ENCODE results near the gene ZC3HAV1.
A peak's percentile ranks its signal among the peaks of the same experiment; 100 is the strongest.
"Not testable (repeated sequence)": the region's sequence is repeated elsewhere in the genome, so short reads cannot be mapped to it uniquely, and the experiment has no call there.

Gene ZC3HAV1

GRCh38 chr7:139109188-139109982, at the start of gene ZC3HAV1:
ZC3HAV1 (minus strand) TSS chr7:139109720; CDS start chr7:139109331, 389 bp downstream.
- DNase-seq = peak; percentile 98

- no peak for DNase-seq
Observed at GRCh38 chr7:139153832-139154231, 44.3 kb upstream of the ZC3HAV1 start.

GRCh38 chr7:139152149-139152548, 42.6 kb upstream of the ZC3HAV1 start:
- no peak for DNase-seq

GRCh38 chr7:139139150-139139549, 29.6 kb upstream of the ZC3HAV1 start:
- DNase-seq = no peak

- DNase-seq = peak; percentile 90
Observed at GRCh38 chr7:139133335-139134139, 24.0 kb upstream of the ZC3HAV1 start.

GRCh38 chr7:139132887-139133286, 23.4 kb upstream of the ZC3HAV1 start:
- DNase-seq = no peak

- DNase-seq = no peak
Observed at GRCh38 chr7:139131601-139132041, 22.1 kb upstream of the ZC3HAV1 start.

GRCh38 chr7:139129814-139130213, 20.3 kb upstream of the ZC3HAV1 start:
- DNase-seq = not testable (repeated sequence)

- peak; percentile 36 to 43 for DNase-seq
Observed at GRCh38 chr7:139127648-139128047, 18.1 kb upstream of the ZC3HAV1 start.

- no peak for DNase-seq
Observed at GRCh38 chr7:139125657-139126056, 16.1 kb upstream of the ZC3HAV1 start.

GRCh38 chr7:139124995-139125394, 15.5 kb upstream of the ZC3HAV1 start:
- not testable (repeated sequence) for DNase-seq

- DNase-seq = no peak
Observed at GRCh38 chr7:139124084-139124914, 14.8 kb upstream of the ZC3HAV1 start.

- no peak for DNase-seq
Observed at GRCh38 chr7:139119486-139119849, 9.9 kb upstream of the ZC3HAV1 start.

GRCh38 chr7:139118805-139119485, 9.4 kb upstream of the ZC3HAV1 start:
- peak; percentile 16 to 18 for DNase-seq

GRCh38 chr7:139118234-139118804, 8.8 kb upstream of the ZC3HAV1 start:
- no peak for DNase-seq

- DNase-seq = no peak
Observed at GRCh38 chr7:139117599-139118233, 8.2 kb upstream of the ZC3HAV1 start.

GRCh38 chr7:139116999-139117398, 7.5 kb upstream of the ZC3HAV1 start:
- DNase-seq = no peak

- DNase-seq = no peak
Observed at GRCh38 chr7:139115104-139115503, 5.6 kb upstream of the ZC3HAV1 start.

GRCh38 chr7:139114585-139114984, 5.1 kb upstream of the ZC3HAV1 start:
- DNase-seq = no peak

- no peak for DNase-seq
Observed at GRCh38 chr7:139114018-139114417, 4.5 kb upstream of the ZC3HAV1 start.

- DNase-seq = no peak
Observed at GRCh38 chr7:139112741-139113250, 3.3 kb upstream of the ZC3HAV1 start.
